Measurements from ENCODE around the gene HAO1. TPM values are rescaled to one million over a fixed set of nuclear protein-coding genes. Genes with fewer than 3 reads are reported as not detected.

The HAO1 gene
- total and polyA plus RNA-seq, 9 of the 15 experiments (the other 6 are each of a cell fraction or from before 2014, with no cell fraction given) = not detected

DNA sequence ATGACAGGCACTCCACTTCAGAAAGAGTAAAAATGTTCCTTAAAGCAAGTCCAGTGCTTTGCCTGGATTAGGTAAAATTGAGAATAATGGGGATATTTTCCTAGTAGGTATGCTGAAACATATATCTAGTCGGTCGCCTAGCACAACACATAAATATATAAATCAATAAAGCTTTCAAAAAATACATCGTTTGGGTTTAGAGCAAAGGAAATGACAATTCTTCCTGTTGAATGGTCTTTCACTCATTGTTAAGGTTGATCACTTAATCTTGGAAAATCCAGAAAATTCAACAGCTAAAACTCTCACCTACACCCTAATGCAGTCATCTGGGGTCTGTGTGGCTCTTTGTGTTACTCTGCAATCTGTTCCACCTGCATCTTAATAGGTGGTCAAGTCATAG, 13.9 kb downstream of the HAO1 start:
- WGBS (ENCODE audit: insufficient coverage, low coverage, missing lambda C conversion rate) = 3% methylated on average over 3 of the region's 3 CpGs
- POLR2A ChIA-PET = no interaction called here
- no peak for FAIRE-seq
- Histone ChIP-seq H2AFZ (ENCODE audit: low read depth, low read length) (no peak overlapping the region), H3K9me3 (replicated peaks; ENCODE audit: control insufficient read depth, insufficient read depth, low read depth, low read length) (no peaks in the 10 kb centered on the region), H3K27ac (ENCODE audit: extremely low read depth, low read depth, low read length) (no peak overlapping the region), H3K4me3 (no peak overlapping the region), H3K9ac (ENCODE audit: insufficient read depth in 1 of 2, low read depth in 2 of 2, low read length in 2 of 2) (no peak overlapping the region), H3K4me2 (ENCODE audit: insufficient read depth, low read length) (no peak overlapping the region), H3K9me1 (ENCODE audit: control insufficient read depth, insufficient read depth, low read length) (no peaks in the 10 kb centered on the region), H3K36me3 (ENCODE audit: control insufficient read depth, insufficient read depth, low read length) (no peaks in the 10 kb centered on the region), H3K27me3 (ENCODE audit: control insufficient read depth in 2 of 2, insufficient read depth in 2 of 2, low read length in 2 of 2) (no peaks in the 10 kb centered on the region), H3K79me2 (ENCODE audit: control insufficient read depth, insufficient read depth, low read length) (no peaks in the 10 kb centered on the region), H4K20me1 (replicated peaks; ENCODE audit: control insufficient read depth, insufficient read depth, low read length) (no peaks in the 10 kb centered on the region), H3K4me1 (replicated peaks in 1 of 2; ENCODE audit: control insufficient read depth in 2 of 2, insufficient read depth in 2 of 2, low read length in 2 of 2) (no peaks in the 10 kb centered on the region)
- no peak for ATAC-seq
- BruUV-seq (replicated peaks) = no TSS peak
- DNase-seq (ENCODE audit: extremely low read depth in 1 of 4, low spot score in 3 of 4) = no peak
- in situ Hi-C loops (cut with MboI) = loop anchor here (25.0 kb wide), 1 partner anchor 786 kb away; no protein-coding TSS in a partner anchor
- no peak for TF ChIP-seq MCM3 (IDR thresholded peaks at IDR 0.05)
- no peak for TF ChIP-seq BRD9 (IDR thresholded peaks at IDR 0.05; ENCODE audit: low read depth, partially characterized antibody)
- no peak for TF ChIP-seq SREBF1 (IDR thresholded peaks at IDR 0.05; ENCODE audit: borderline replicate concordance, low read depth, low read length)
- no peak for TF ChIP-seq ETV6 (IDR thresholded peaks at IDR 0.05; ENCODE audit: borderline replicate concordance in 1 of 2, low read depth in 2 of 2, low read length in 1 of 2)
- TF ChIP-seq ETV6 (CRISPR knock-in tag; IDR thresholded peaks at IDR 0.05; ENCODE audit: borderline replicate concordance) = no peak
- TF ChIP-seq SP1 (CRISPR knock-in tag; IDR thresholded peaks at IDR 0.05) = no peak
- TF ChIP-seq CTCF (IDR thresholded peaks at IDR 0.05 in 2 of 3, conservative IDR thresholded peaks at IDR 0.05 in 1 of 3; ENCODE audit: insufficient read depth in 2 of 3, low read depth in 1 of 3, low read length in 3 of 3) = no peak
- no peak for TF ChIP-seq RCOR1 (IDR thresholded peaks at IDR 0.05; ENCODE audit: borderline replicate concordance in 1 of 2, low read depth in 2 of 2, low read length in 2 of 2)
- TF ChIP-seq, protein P1, sequence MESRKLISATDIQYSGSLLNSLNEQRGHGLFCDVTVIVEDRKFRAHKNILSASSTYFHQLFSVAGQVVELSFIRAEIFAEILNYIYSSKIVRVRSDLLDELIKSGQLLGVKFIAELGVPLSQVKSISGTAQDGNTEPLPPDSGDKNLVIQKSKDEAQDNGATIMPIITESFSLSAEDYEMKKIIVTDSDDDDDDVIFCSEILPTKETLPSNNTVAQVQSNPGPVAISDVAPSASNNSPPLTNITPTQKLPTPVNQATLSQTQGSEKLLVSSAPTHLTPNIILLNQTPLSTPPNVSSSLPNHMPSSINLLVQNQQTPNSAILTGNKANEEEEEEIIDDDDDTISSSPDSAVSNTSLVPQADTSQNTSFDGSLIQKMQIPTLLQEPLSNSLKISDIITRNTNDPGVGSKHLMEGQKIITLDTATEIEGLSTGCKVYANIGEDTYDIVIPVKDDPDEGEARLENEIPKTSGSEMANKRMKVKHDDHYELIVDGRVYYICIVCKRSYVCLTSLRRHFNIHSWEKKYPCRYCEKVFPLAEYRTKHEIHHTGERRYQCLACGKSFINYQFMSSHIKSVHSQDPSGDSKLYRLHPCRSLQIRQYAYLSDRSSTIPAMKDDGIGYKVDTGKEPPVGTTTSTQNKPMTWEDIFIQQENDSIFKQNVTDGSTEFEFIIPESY (CRISPR knock-in tag; IDR thresholded peaks at IDR 0.05) = no peak
- TF ChIP-seq BRF1 (IDR thresholded peaks at IDR 0.05; ENCODE audit: borderline replicate concordance, extremely low read depth, insufficient read length) = no peak
- TF ChIP-seq POLR3G (IDR thresholded peaks at IDR 0.05; ENCODE audit: extremely low read depth, insufficient read length, insufficient replicate concordance) = no peak
- no peak for TF ChIP-seq ZNF449 (CRISPR knock-in tag; IDR thresholded peaks at IDR 0.05)
- no peak for TF ChIP-seq RNF2 (IDR thresholded peaks at IDR 0.05)
- no peak for TF ChIP-seq ARHGAP35 (IDR thresholded peaks at IDR 0.05; ENCODE audit: partially characterized antibody)
- no peak for TF ChIP-seq CTCFL (IDR thresholded peaks at IDR 0.05; ENCODE audit: borderline replicate concordance, insufficient read depth, low read depth, low read length, poor library complexity, severe bottlenecking)
- CTCF ChIA-PET (ENCODE audit: low intra/inter-chr PET ratio) = no interaction called here
- intact Hi-C loops (cut with micrococcal nuclease) = loop anchor here (10.0 kb wide), 1 partner anchor 1162 kb away; the partner anchor contains the start of gene BMP2

Measured in K562 (cell line).